Measurements from ENCODE around the gene GDPD3. TPM values are rescaled to one million over a fixed set of nuclear protein-coding genes. Genes with fewer than 3 reads are reported as not detected.

The GDPD3 gene
- polyA plus RNA-seq, 3 donors: 9.6 TPM; not detected in 2

DNA sequence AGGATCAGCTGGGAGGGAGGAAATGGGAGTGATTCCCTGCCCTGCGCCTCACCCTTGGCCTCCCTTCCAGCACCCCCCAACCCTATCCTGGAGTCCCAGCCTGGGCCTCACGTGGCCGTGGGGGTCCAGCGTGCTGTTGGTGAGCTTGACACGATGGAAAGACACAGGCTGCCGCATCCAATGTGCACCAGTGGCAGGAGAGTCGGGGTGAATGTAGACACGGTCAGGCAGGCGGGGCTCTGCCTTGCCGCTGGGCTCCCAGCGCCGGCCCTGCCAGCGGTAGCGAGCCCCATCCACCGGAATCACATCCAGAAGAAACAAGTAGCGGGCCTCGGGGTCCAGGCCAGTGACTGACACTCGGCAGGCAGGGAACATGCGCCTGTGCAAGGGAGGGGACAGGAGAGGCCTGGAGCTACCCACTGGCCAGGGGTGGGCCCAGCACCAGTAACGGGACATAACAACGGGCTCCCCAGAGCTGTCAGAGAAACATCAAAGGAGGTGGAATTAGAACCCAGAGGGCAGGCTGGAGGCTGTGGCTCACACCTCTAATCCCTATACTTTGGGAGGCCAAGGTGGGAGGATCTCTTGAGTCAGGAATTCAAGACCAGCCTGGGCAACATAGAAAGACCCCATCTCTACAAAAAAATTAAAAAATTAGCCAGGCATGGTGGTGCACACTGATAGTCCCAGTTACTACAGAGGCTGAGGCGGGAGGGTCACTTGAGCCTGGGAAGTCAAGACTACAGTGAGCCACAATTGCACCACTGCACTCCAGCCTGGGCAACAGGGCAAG, 24.3 kb downstream of the GDPD3 start:
- Mint-ChIP-seq H3K27ac (peak overlapping the region; percentile 85 to 95 (median 89)), H3K4me3 (peak overlapping the region in 1 of 2 donors; percentile 24), H3K36me3 (peaks cover 20 to 37% of the 10 kb centered on the region in 2 donors), H3K27me3 (ENCODE audit: low read depth in 3 of 3) (peaks cover 0 to 6% (median 2%) of the 10 kb centered on the region in 3 donors), H3K4me1 (peaks cover 75% of the 10 kb centered on the region), H3K9me3 (peaks cover 3 to 11% (median 6%) of the 10 kb centered on the region in 7 donors)
- Histone ChIP-seq H3K9ac (ENCODE audit: insufficient read depth, low read length, poor library complexity, severe bottlenecking) (no peak overlapping the region), H3K4me1 (ENCODE audit: control insufficient read depth in 1 of 2, insufficient read depth in 2 of 2, low read length in 2 of 2) (peaks cover 74 to 96% of the 10 kb centered on the region in 2 donors), H4K20me1 (ENCODE audit: insufficient read depth, low read length) (peaks cover 6% of the 10 kb centered on the region), H3K4me2 (replicated peaks; ENCODE audit: extremely low read depth, low read length, poor library complexity, severe bottlenecking) (no peak overlapping the region), H3K27me3 (ENCODE audit: control insufficient read depth in 2 of 2, insufficient read depth in 2 of 2, low read length in 2 of 2) (no peaks in the 10 kb centered on the region), H3K9me3 (replicated peaks in 1 of 2; ENCODE audit: control insufficient read depth in 1 of 2, insufficient read depth in 1 of 2, low read length in 2 of 2) (peaks cover 0 to 4% of the 10 kb centered on the region in 2 donors), H3K4me3 (replicated peaks in 1 of 3; ENCODE audit: low read depth in 2 of 3, low read length in 3 of 3) (no peak overlapping the region), H2AFZ (ENCODE audit: insufficient read depth, low read depth, low read length, poor library complexity, severe bottlenecking) (no peak overlapping the region), H3K79me2 (ENCODE audit: insufficient read depth, low read length) (peaks cover 12% of the 10 kb centered on the region), H3K27ac (ENCODE audit: low read depth in 1 of 2, low read length in 2 of 2) (peak overlapping the region; percentile 41 to 87), H3K36me3 (replicated peaks in 1 of 2; ENCODE audit: control insufficient read depth in 1 of 2, insufficient read depth in 2 of 2, low read length in 2 of 2) (peaks cover 21 to 23% of the 10 kb centered on the region in 2 donors)
- DNase-seq: peak in 1 of 3 donors; percentile 3
- intact Hi-C loops (cut with micrococcal nuclease): no loop called here
- TF ChIP-seq CTCF (IDR thresholded peaks at IDR 0.05): no peak
- WGBS (ENCODE audit: insufficient coverage): 92% methylated on average over 19 of the region's 22 CpGs

GRCh38 chr16:30088237-30088831, 25.0 kb downstream of the GDPD3 start:
- Histone ChIP-seq H3K4me1 (ENCODE audit: control insufficient read depth in 1 of 2, insufficient read depth in 2 of 2, low read length in 2 of 2) (peaks cover 67 to 89% of the 10 kb centered on the region in 2 donors), H4K20me1 (ENCODE audit: insufficient read depth, low read length) (peaks cover 11% of the 10 kb centered on the region), H3K4me3 (replicated peaks in 1 of 3; ENCODE audit: low read depth in 2 of 3, low read length in 3 of 3) (no peak overlapping the region), H3K9me3 (replicated peaks in 1 of 2; ENCODE audit: control insufficient read depth in 1 of 2, insufficient read depth in 1 of 2, low read length in 2 of 2) (peaks cover 0 to 4% of the 10 kb centered on the region in 2 donors), H2AFZ (ENCODE audit: insufficient read depth, low read depth, low read length, poor library complexity, severe bottlenecking) (no peak overlapping the region), H3K79me2 (ENCODE audit: insufficient read depth, low read length) (peaks cover 13% of the 10 kb centered on the region), H3K27ac (ENCODE audit: low read depth in 1 of 2, low read length in 2 of 2) (peak overlapping the region in 1 of 2 donors; percentile 87), H3K9ac (ENCODE audit: insufficient read depth, low read length, poor library complexity, severe bottlenecking) (no peak overlapping the region), H3K36me3 (replicated peaks in 1 of 2; ENCODE audit: control insufficient read depth in 1 of 2, insufficient read depth in 2 of 2, low read length in 2 of 2) (peaks cover 24 to 25% of the 10 kb centered on the region in 2 donors), H3K27me3 (ENCODE audit: control insufficient read depth in 2 of 2, insufficient read depth in 2 of 2, low read length in 2 of 2) (no peaks in the 10 kb centered on the region), H3K4me2 (replicated peaks; ENCODE audit: extremely low read depth, low read length, poor library complexity, severe bottlenecking) (no peak overlapping the region)
- no peak overlapping the region for H3K4me3 Mint-ChIP-seq
- DNase-seq: no peak
- intact Hi-C loops (cut with micrococcal nuclease): no loop called here
- peak overlapping the region; percentile 56 to 98 (median 78) for H3K27ac Mint-ChIP-seq
- 100% methylated on average over 1 of the region's 10 CpGs for WGBS (ENCODE audit: insufficient coverage)
- H3K4me1 Mint-ChIP-seq: peaks cover 69% of the 10 kb centered on the region
- peaks cover 3 to 11% (median 6%) of the 10 kb centered on the region in 7 donors for H3K9me3 Mint-ChIP-seq
- H3K36me3 Mint-ChIP-seq: peaks cover 23 to 38% of the 10 kb centered on the region in 2 donors
- H3K27me3 Mint-ChIP-seq (ENCODE audit: low read depth in 3 of 3): peaks cover 0 to 6% (median 2%) of the 10 kb centered on the region in 3 donors
- TF ChIP-seq CTCF (IDR thresholded peaks at IDR 0.05): no peak
